Endodermal cell (in vitro differentiated cells): Measurements from ENCODE around the gene PYDC1. TPM values are rescaled to one million over a fixed set of nuclear protein-coding genes. Genes with fewer than 3 reads are reported as not detected.

Source experiments
- DNase-seq: peaks from one replicate; pipeline ENCODE4 v3.0.0-alpha.2; 2017
- H3K27ac ChIP-seq: 2 replicates; pipeline ENCODE4 v1.5.1; 2013; ENCODE audit warnings: mild to moderate bottlenecking, low read depth, low read length, moderate library complexity
- H3K27me3 ChIP-seq: 2 replicates; pipeline ENCODE4 v1.6.1; 2013; ENCODE audit warnings: mild to moderate bottlenecking, low read length, moderate library complexity; ENCODE audit not compliant: insufficient read depth, control insufficient read depth, poor library complexity, severe bottlenecking
- H3K36me3 ChIP-seq: 2 replicates; pipeline ENCODE4 v1.7.0; 2013; ENCODE audit warnings: mild to moderate bottlenecking, low read length, moderate library complexity; ENCODE audit not compliant: control insufficient read depth, insufficient read depth
- H3K4me1 ChIP-seq: one replicate; pipeline ENCODE4 v1.7.0; 2013; ENCODE audit warnings: low read length; ENCODE audit not compliant: control insufficient read depth, insufficient read depth
- H3K4me3 ChIP-seq: 2 replicates; pipeline ENCODE4 v1.5.1; 2013; ENCODE audit warnings: mild to moderate bottlenecking, low read length, moderate library complexity
- H3K9ac ChIP-seq: 2 replicates; pipeline ENCODE4 v1.6.1; 2013; ENCODE audit warnings: mild to moderate bottlenecking, low read length, moderate library complexity; ENCODE audit not compliant: poor library complexity, severe bottlenecking; ENCODE audit errors: extremely low read depth
- H3K9me3 ChIP-seq: 2 replicates; pipeline ENCODE4 v1.6.1; 2013; ENCODE audit warnings: mild to moderate bottlenecking, low read length, moderate library complexity; ENCODE audit not compliant: control insufficient read depth
- H3K27ac Mint-ChIP-seq: 2 replicates; pipeline ENCODE4 v1.8.0; 2020; ENCODE audit warnings: mixed read lengths
- H3K27me3 Mint-ChIP-seq: 2 replicates; pipeline ENCODE4 v1.8.0; 2021; ENCODE audit warnings: mild to moderate bottlenecking, mixed read lengths; ENCODE audit not compliant: insufficient read depth
- H3K36me3 Mint-ChIP-seq: 2 replicates; pipeline ENCODE4 v1.8.0; 2020; ENCODE audit warnings: low read depth, mixed read lengths
- H3K4me1 Mint-ChIP-seq: 2 replicates; pipeline ENCODE4 v1.8.0; 2020; ENCODE audit warnings: mixed read lengths
- H3K4me3 Mint-ChIP-seq: 2 replicates; pipeline ENCODE4 v1.8.0; 2020; ENCODE audit warnings: mild to moderate bottlenecking, moderate library complexity, mixed read lengths
- H3K9me3 Mint-ChIP-seq: 2 replicates; pipeline ENCODE4 v1.8.0; 2020; ENCODE audit warnings: mild to moderate bottlenecking, mixed read lengths
- CTCF ChIP-seq: fragments of 200-600 bp; sonication (generic); conservative IDR thresholded peaks from 2 replicates; pipeline ENCODE4 v1.5.0; 2021; ENCODE audit warnings: antibody characterized with exemption, mild to moderate bottlenecking
- WGBS, 2 experiments: methylation state at CpG; one replicate each; pipeline versions ENCODE4 v1.1.5 to v1.1.7; 2013; ENCODE audit warnings: missing lambda C conversion rate in 2 of 2, mixed read lengths in 1 of 2; ENCODE audit not compliant: insufficient coverage in 1 of 2, insufficient read length in 1 of 2; 5-methylcytosine and 5-hydroxymethylcytosine counted together
- total RNA-seq, 2 donors: library from RNA; stranded (reverse); fragmentation: NEBNext Ultra II Directional in 1 of 2; extraction: Animal tissue kit (Norgen Biotek cat#: 25700) in 1 of 2; gene quantifications; 2 replicates in 1 of 2; 3 replicates in 1 of 2; pipeline ENCODE4 v1.2.1, GENCODE V29; 2021

The PYDC1 gene
- total RNA-seq, 2 donors from 2014 or later, result not detected

GRCh38 chr16:31243734-31244670 is 27.1 kb upstream of the PYDC1 start:
- H3K27ac Mint-ChIP-seq, result no peak overlapping the region
- Histone ChIP-seq H3K27ac (no peak overlapping the region), H3K4me3 (no peak overlapping the region), H3K27me3 (no peaks in the 10 kb centered on the region), H3K9me3 (no peaks in the 10 kb centered on the region), H3K4me1 (no peaks in the 10 kb centered on the region), H3K9ac (no peak overlapping the region), H3K36me3 (no peaks in the 10 kb centered on the region)
- H3K4me3 Mint-ChIP-seq, result no peak overlapping the region
- WGBS, 2 experiments, result 64 to 74% methylated on average over 4 to 7 of the region's 9 CpGs
- H3K27me3 Mint-ChIP-seq, result no peaks in the 10 kb centered on the region
- TF ChIP-seq CTCF, result no peak
- DNase-seq, result no peak
- H3K36me3 Mint-ChIP-seq, result no peaks in the 10 kb centered on the region
- H3K9me3 Mint-ChIP-seq, result peaks cover 15% of the 10 kb centered on the region
- no peaks in the 10 kb centered on the region for H3K4me1 Mint-ChIP-seq

GRCh38 chr16:31242206-31242605 is 25.3 kb upstream of the PYDC1 start:
- no peak overlapping the region for H3K4me3 ChIP-seq
- no peak overlapping the region for H3K27ac ChIP-seq
- Mint-ChIP-seq H3K4me1 (no peaks in the 10 kb centered on the region), H3K9me3 (peaks cover 15% of the 10 kb centered on the region), H3K36me3 (no peaks in the 10 kb centered on the region), H3K4me3 (no peak overlapping the region), H3K27me3 (no peaks in the 10 kb centered on the region), H3K27ac (no peak overlapping the region)
- H3K36me3 ChIP-seq, result no peaks in the 10 kb centered on the region
- 79 to 89% methylated on average over 2 to 6 of the region's 6 CpGs for WGBS, 2 experiments
- no peak overlapping the region for H3K9ac ChIP-seq
- no peak for DNase-seq
- no peaks in the 10 kb centered on the region for H3K9me3 ChIP-seq
- H3K27me3 ChIP-seq, result no peaks in the 10 kb centered on the region
- H3K4me1 ChIP-seq, result no peaks in the 10 kb centered on the region
- no peak for TF ChIP-seq CTCF

GRCh38 chr16:31238041-31238440 is 21.1 kb upstream of the PYDC1 start:
- no peak for TF ChIP-seq CTCF
- no peaks in the 10 kb centered on the region for H3K36me3 Mint-ChIP-seq
- H3K9me3 Mint-ChIP-seq, result peaks cover 20% of the 10 kb centered on the region
- H3K27ac Mint-ChIP-seq, result no peak overlapping the region
- H3K9ac ChIP-seq, result no peak overlapping the region
- H3K27ac ChIP-seq, result no peak overlapping the region
- no peaks in the 10 kb centered on the region for H3K36me3 ChIP-seq
- DNase-seq, result no peak
- H3K27me3 ChIP-seq, result no peaks in the 10 kb centered on the region
- 89 to 92% methylated on average over 3 to 4 of the region's 4 CpGs for WGBS, 2 experiments
- no peak overlapping the region for H3K4me3 ChIP-seq
- H3K27me3 Mint-ChIP-seq, result no peaks in the 10 kb centered on the region
- no peak overlapping the region for H3K4me3 Mint-ChIP-seq
- no peaks in the 10 kb centered on the region for H3K4me1 Mint-ChIP-seq
- H3K9me3 ChIP-seq, result no peaks in the 10 kb centered on the region
- no peaks in the 10 kb centered on the region for H3K4me1 ChIP-seq
